Measurements from ENCODE around the gene PDE7B.

The PDE7B gene

GRCh38 chr6:135976585-135976984 lies 125.1 kb downstream of the PDE7B start:
- DNase-seq (ENCODE audit: low read depth), result no peak
- no peak overlapping the region for H3K4me3 ChIP-seq (ENCODE audit: control insufficient read depth, low read depth, low read length)
- TF ChIP-seq, protein P1, sequence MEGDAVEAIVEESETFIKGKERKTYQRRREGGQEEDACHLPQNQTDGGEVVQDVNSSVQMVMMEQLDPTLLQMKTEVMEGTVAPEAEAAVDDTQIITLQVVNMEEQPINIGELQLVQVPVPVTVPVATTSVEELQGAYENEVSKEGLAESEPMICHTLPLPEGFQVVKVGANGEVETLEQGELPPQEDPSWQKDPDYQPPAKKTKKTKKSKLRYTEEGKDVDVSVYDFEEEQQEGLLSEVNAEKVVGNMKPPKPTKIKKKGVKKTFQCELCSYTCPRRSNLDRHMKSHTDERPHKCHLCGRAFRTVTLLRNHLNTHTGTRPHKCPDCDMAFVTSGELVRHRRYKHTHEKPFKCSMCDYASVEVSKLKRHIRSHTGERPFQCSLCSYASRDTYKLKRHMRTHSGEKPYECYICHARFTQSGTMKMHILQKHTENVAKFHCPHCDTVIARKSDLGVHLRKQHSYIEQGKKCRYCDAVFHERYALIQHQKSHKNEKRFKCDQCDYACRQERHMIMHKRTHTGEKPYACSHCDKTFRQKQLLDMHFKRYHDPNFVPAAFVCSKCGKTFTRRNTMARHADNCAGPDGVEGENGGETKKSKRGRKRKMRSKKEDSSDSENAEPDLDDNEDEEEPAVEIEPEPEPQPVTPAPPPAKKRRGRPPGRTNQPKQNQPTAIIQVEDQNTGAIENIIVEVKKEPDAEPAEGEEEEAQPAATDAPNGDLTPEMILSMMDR (IDR thresholded peaks at IDR 0.05; ENCODE audit: control insufficient read depth, insufficient read depth, low read depth, low read length, missing control alignments), result no peak

GRCh38 chr6:135983093-135983492 lies 131.6 kb downstream of the PDE7B start:
- DNase-seq (ENCODE audit: low read depth), result no peak
- no peak overlapping the region for H3K4me3 ChIP-seq (ENCODE audit: control insufficient read depth, low read depth, low read length)
- TF ChIP-seq, protein P1 (IDR thresholded peaks at IDR 0.05; ENCODE audit: control insufficient read depth, insufficient read depth, low read depth, low read length, missing control alignments), result no peak

DNA sequence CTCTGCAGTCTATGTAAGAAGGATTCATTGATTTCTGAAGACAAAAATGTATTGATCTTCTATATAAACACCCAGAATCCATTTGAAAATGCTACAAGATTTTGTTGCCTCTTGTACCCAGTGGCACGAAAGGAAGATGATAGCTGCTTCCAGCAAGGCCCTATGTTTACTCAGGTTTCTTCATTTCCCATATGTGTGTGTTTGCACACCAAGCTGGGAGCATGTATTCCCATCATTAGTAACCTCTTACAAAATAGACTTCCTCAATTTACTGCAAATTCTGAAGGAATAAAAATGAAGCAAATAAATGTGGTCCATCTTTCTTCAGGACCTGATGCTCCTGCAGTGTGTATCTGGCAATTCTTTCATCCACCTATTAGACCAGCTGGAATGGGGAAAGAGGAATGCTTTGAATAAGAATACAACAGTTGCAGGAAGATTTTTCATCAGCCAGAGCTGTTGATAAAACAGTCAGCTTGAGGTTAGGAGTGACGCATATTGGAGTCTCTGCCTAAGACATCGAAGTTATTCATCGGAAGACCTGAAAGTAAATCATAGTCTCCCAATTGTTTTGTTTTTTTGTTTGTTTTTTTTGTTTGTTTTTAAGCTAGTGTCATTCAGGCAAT lies 132.3 kb downstream of the PDE7B start:
- TF ChIP-seq, protein P1 (IDR thresholded peaks at IDR 0.05; ENCODE audit: control insufficient read depth, insufficient read depth, low read depth, low read length, missing control alignments), result no peak
- no peak overlapping the region for H3K4me3 ChIP-seq (ENCODE audit: control insufficient read depth, low read depth, low read length)
- DNase-seq (ENCODE audit: low read depth), result no peak

GRCh38 chr6:135985471-135985870 lies 134.0 kb downstream of the PDE7B start:
- TF ChIP-seq, protein P1 (IDR thresholded peaks at IDR 0.05; ENCODE audit: control insufficient read depth, insufficient read depth, low read depth, low read length, missing control alignments), result no peak
- H3K4me3 ChIP-seq (ENCODE audit: control insufficient read depth, low read depth, low read length), result no peak overlapping the region
- no peak for DNase-seq (ENCODE audit: low read depth)

- no peak overlapping the region for H3K4me3 ChIP-seq (ENCODE audit: control insufficient read depth, low read depth, low read length)
- DNase-seq (ENCODE audit: low read depth), result no peak
- TF ChIP-seq, protein P1 (IDR thresholded peaks at IDR 0.05; ENCODE audit: control insufficient read depth, insufficient read depth, low read depth, low read length, missing control alignments), result no peak
Measured at GRCh38 chr6:135987226-135987625, 135.7 kb downstream of the PDE7B start.

- no peak overlapping the region for H3K4me3 ChIP-seq (ENCODE audit: control insufficient read depth, low read depth, low read length)
- no peak for DNase-seq (ENCODE audit: low read depth)
- TF ChIP-seq, protein P1 (IDR thresholded peaks at IDR 0.05; ENCODE audit: control insufficient read depth, insufficient read depth, low read depth, low read length, missing control alignments), result no peak
Measured at GRCh38 chr6:135990439-135990838, 138.9 kb downstream of the PDE7B start.

All from AG09309 (cell line).